Measurements from ENCODE around the gene TMEM119. TPM values are rescaled to one million over a fixed set of nuclear protein-coding genes. Genes with fewer than 3 reads are reported as not detected.

Gene TMEM119
- total and polyA plus RNA-seq, 10 of the 15 experiments (the other 5 are each of a cell fraction or from before 2014, with no cell fraction given), result 0.11 to 0.44 (median 0.19) TPM; not detected in 5

DNA sequence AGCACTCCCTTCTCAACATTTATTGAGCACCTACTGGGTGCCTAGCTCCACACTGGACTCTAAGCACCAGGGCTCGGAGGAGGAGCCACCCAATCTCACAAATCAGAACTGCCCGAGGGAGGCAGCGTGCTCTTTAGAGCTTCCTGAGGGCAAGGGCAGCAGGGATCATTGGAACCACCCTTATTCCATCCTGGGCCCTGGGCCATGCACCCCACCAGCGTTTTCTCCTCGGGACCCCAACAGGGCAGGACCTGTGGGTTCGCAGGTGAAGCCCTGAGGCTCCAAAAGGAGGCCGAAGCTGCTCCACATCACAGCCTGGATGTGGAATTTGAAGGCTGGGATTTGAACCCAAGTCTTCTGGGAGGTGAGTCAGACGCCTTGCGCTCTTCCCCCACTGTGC is 15.4 kb downstream of the TMEM119 start (continued):
- TF ChIP-seq, protein P1, sequence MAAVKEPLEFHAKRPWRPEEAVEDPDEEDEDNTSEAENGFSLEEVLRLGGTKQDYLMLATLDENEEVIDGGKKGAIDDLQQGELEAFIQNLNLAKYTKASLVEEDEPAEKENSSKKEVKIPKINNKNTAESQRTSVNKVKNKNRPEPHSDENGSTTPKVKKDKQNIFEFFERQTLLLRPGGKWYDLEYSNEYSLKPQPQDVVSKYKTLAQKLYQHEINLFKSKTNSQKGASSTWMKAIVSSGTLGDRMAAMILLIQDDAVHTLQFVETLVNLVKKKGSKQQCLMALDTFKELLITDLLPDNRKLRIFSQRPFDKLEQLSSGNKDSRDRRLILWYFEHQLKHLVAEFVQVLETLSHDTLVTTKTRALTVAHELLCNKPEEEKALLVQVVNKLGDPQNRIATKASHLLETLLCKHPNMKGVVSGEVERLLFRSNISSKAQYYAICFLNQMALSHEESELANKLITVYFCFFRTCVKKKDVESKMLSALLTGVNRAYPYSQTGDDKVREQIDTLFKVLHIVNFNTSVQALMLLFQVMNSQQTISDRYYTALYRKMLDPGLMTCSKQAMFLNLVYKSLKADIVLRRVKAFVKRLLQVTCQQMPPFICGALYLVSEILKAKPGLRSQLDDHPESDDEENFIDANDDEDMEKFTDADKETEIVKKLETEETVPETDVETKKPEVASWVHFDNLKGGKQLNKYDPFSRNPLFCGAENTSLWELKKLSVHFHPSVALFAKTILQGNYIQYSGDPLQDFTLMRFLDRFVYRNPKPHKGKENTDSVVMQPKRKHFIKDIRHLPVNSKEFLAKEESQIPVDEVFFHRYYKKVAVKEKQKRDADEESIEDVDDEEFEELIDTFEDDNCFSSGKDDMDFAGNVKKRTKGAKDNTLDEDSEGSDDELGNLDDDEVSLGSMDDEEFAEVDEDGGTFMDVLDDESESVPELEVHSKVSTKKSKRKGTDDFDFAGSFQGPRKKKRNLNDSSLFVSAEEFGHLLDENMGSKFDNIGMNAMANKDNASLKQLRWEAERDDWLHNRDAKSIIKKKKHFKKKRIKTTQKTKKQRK (IDR thresholded peaks at IDR 0.05; ENCODE audit: low read depth, low read length), result no peak
- no peak for TF ChIP-seq NRF1 (conservative IDR thresholded peaks at IDR 0.05; ENCODE audit: low read depth, low read length)

DNA sequence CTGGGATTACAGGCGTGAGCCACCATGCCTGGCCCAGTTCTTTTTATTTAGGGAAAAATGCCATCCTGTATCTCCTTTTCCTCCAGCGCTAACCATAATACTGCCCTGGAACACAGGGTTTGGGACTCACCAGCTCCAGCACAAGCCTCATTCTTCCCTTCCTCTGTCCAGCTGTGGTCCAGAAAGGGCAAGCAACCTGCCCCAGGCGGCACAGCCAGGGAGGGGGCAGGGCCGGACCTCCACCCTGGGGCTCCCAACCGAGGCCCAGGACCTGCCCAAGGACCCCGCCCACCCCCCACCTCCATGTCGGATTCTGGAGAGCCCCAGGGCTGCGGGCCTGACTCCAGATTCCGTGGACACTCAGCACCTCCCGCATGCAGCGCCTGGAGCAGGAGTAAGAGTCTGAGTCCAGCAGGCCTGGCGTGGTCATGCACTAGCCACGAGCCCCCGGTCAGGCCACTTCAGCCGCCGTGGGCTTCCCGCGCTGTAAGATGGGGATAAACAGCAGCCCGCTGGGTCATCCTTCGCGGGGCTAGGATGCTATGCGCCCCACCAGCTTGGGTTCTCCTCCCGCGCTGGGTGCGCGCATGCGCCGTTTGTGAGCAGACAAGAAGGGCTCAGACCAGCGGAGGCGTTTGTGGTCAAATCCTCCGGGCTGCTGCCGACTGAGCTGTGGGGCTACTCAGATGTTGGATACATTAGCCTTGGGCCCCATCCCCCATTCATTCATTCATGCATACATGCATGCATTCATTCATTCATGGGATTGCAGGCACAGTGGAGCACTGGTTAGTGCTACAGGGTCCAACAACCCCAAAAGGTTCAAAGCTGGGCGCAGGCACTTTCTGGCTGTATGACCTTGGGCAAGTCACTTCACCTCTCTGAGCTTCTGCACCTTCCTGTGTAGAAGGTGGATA is 16.3 kb downstream of the TMEM119 start:
- intact Hi-C loops (cut with micrococcal nuclease; ENCODE audit: unreplicated experiment) (no loop called here), in situ Hi-C loops (cut with MboI) (no loop called here)
- Histone ChIP-seq H3K4me2 (ENCODE audit: control insufficient read depth, insufficient read depth) (no peak overlapping the region), H3K4me1 (ENCODE audit: control insufficient read depth, insufficient read depth, low read length) (peaks cover 2% of the 10 kb centered on the region), H3K4me3 (no peak overlapping the region), H3K36me3 (ENCODE audit: control insufficient read depth in 2 of 2, insufficient read depth in 2 of 2, low read length in 1 of 2) (no peaks in the 10 kb centered on the region), H3K79me2 (ENCODE audit: control insufficient read depth, insufficient read depth, low read length) (no peaks in the 10 kb centered on the region), H3K9ac (ENCODE audit: control insufficient read depth, insufficient read depth, low read length) (no peak overlapping the region), H3K27me3 (replicated peaks in 1 of 2; ENCODE audit: control insufficient read depth in 2 of 2, insufficient read depth in 2 of 2, low read length in 1 of 2) (no peaks in the 10 kb centered on the region), H3K9me3 (replicated peaks; ENCODE audit: control insufficient read depth, insufficient read depth, low read length) (no peaks in the 10 kb centered on the region; the same call in 2 of the 3 replicates), H2AFZ (ENCODE audit: control insufficient read depth, low read depth, low read length) (no peak overlapping the region), H3K27ac (ENCODE audit: control insufficient read depth, insufficient read depth) (no peak overlapping the region), H4K20me1 (ENCODE audit: control insufficient read depth, insufficient read depth) (no peaks in the 10 kb centered on the region)
- POLR2A ChIA-PET, result no interaction called here
- RAD21 ChIA-PET (ENCODE audit: unreplicated experiment), result no interaction called here
- WGBS (ENCODE audit: insufficient coverage, insufficient replicate concordance, low lambda C conversion rate, missing lambda C conversion rate), result 74% methylated on average over 33 of the region's 33 CpGs
- TF ChIP-seq ZNF24 (IDR thresholded peaks at IDR 0.05), result peak; percentile 52; the same call in 1 of the 2 replicates
- TF ChIP-seq, protein P2, sequence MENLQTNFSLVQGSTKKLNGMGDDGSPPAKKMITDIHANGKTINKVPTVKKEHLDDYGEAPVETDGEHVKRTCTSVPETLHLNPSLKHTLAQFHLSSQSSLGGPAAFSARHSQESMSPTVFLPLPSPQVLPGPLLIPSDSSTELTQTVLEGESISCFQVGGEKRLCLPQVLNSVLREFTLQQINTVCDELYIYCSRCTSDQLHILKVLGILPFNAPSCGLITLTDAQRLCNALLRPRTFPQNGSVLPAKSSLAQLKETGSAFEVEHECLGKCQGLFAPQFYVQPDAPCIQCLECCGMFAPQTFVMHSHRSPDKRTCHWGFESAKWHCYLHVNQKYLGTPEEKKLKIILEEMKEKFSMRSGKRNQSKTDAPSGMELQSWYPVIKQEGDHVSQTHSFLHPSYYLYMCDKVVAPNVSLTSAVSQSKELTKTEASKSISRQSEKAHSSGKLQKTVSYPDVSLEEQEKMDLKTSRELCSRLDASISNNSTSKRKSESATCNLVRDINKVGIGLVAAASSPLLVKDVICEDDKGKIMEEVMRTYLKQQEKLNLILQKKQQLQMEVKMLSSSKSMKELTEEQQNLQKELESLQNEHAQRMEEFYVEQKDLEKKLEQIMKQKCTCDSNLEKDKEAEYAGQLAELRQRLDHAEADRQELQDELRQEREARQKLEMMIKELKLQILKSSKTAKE (IDR thresholded peaks at IDR 0.05; ENCODE audit: low read depth, poor library complexity, severe bottlenecking), result no peak
- FAIRE-seq, result no peak
- SMC1A ChIA-PET (ENCODE audit: uncharacterized antibody, unreplicated experiment), result interaction anchor here (0.7 kb wide), 1 partner anchor 34 kb away, joined by 4 read pairs; no protein-coding TSS in a partner anchor
- no TSS peak for BruUV-seq (replicated peaks)
- DNase-seq (ENCODE audit: low read depth, low spot score), result no peak
- CTCF ChIA-PET, result interaction anchor here (1.9 kb wide), 1 partner anchor 36 kb away, joined by 5 read pairs; no protein-coding TSS in a partner anchor
- no peak for ATAC-seq

All from GM12878 (cell line).